Measurements from ENCODE around the gene TSPYL4. TPM values are rescaled to one million over a fixed set of nuclear protein-coding genes. Genes with fewer than 3 reads are reported as not detected.
"Not testable (repeated sequence)": the region's sequence is repeated elsewhere in the genome, so short reads cannot be mapped to it uniquely, and the experiment has no call there.

TSPYL4 gene
- total RNA-seq: 16.8 and 17.6 TPM in 2 replicates

GRCh38 chr6:116253505-116254296 lies at the start of gene TSPYL4:
Gene TSPYL4 (minus strand): TSS chr6:116254075. CDS start chr6:116254008, 67 bp downstream.
- intact Hi-C loops (cut with micrococcal nuclease): loop anchor here (1.0 to 10.0 kb wide), 13 partner anchors 15 to 1421 kb away; partner anchors contain the start of genes CALHM6, DCBLD1, GOPC and KPNA5

GRCh38 chr6:116301104-116301503 lies 47.2 kb upstream of the TSPYL4 start:
- intact Hi-C loops (cut with micrococcal nuclease): no loop called here

- intact Hi-C loops (cut with micrococcal nuclease): no loop called here
Observed at GRCh38 chr6:116300566-116300965, 46.7 kb upstream of the TSPYL4 start.

GRCh38 chr6:116298973-116299372 lies 45.1 kb upstream of the TSPYL4 start:
- intact Hi-C loops (cut with micrococcal nuclease): no loop called here

GRCh38 chr6:116298273-116298672 lies 44.4 kb upstream of the TSPYL4 start:
- intact Hi-C loops (cut with micrococcal nuclease): no loop called here

GRCh38 chr6:116292553-116292952 lies 38.7 kb upstream of the TSPYL4 start:
- intact Hi-C loops (cut with micrococcal nuclease): no loop called here

GRCh38 chr6:116291701-116292396 lies 38.0 kb upstream of the TSPYL4 start:
- intact Hi-C loops (cut with micrococcal nuclease): no loop called here

- intact Hi-C loops (cut with micrococcal nuclease): no loop called here
Observed at GRCh38 chr6:116290799-116291198, 36.9 kb upstream of the TSPYL4 start.

GRCh38 chr6:116289876-116290275 lies 36.0 kb upstream of the TSPYL4 start:
- intact Hi-C loops (cut with micrococcal nuclease): no loop called here

- intact Hi-C loops (cut with micrococcal nuclease): loop anchor here (1.0 to 2.0 kb wide), 6 partner anchors 71 to 358 kb away; no protein-coding TSS in a partner anchor
Observed at GRCh38 chr6:116287689-116288282, 33.9 kb upstream of the TSPYL4 start.

- intact Hi-C loops (cut with micrococcal nuclease): loop anchor here (1.0 to 2.0 kb wide), 6 partner anchors 70 to 358 kb away; no protein-coding TSS in a partner anchor
Observed at GRCh38 chr6:116286773-116287358, 33.0 kb upstream of the TSPYL4 start.

- intact Hi-C loops (cut with micrococcal nuclease): not testable (repeated sequence)
Observed at GRCh38 chr6:116284984-116285383, 31.1 kb upstream of the TSPYL4 start.

- intact Hi-C loops (cut with micrococcal nuclease): no loop called here
Observed at GRCh38 chr6:116283191-116283590, 29.3 kb upstream of the TSPYL4 start.

GRCh38 chr6:116282698-116283097 lies 28.8 kb upstream of the TSPYL4 start:
- intact Hi-C loops (cut with micrococcal nuclease): no loop called here

- intact Hi-C loops (cut with micrococcal nuclease): loop anchor here (1.0 kb wide), 2 partner anchors 180 to 181 kb away; no protein-coding TSS in a partner anchor
Observed at GRCh38 chr6:116280933-116281316, 27.1 kb upstream of the TSPYL4 start.

- intact Hi-C loops (cut with micrococcal nuclease): loop anchor here (1.0 kb wide), 2 partner anchors 179 to 182 kb away; no protein-coding TSS in a partner anchor
Observed at GRCh38 chr6:116280161-116280932, 26.5 kb upstream of the TSPYL4 start.

- intact Hi-C loops (cut with micrococcal nuclease): loop anchor here (1.0 to 5.0 kb wide), 9 partner anchors 11 to 402 kb away; partner anchors contain the start of genes DSE, KPNA5, RWDD1 and TSPYL4
Observed at GRCh38 chr6:116279232-116280160, 25.6 kb upstream of the TSPYL4 start, which contains the start of gene TSPYL1. Gene TSPYL1 (minus strand): TSS chr6:116279930. CDS start chr6:116279830, 100 bp downstream.

GRCh38 chr6:116278854-116279231 lies 25.0 kb upstream of the TSPYL4 start:
- intact Hi-C loops (cut with micrococcal nuclease): loop anchor here (1.0 to 5.0 kb wide), 7 partner anchors 11 to 402 kb away; partner anchors contain the start of genes DSE, KPNA5, RWDD1 and TSPYL4

GRCh38 chr6:116278481-116278829 lies 24.6 kb upstream of the TSPYL4 start:
- intact Hi-C loops (cut with micrococcal nuclease): loop anchor here (5.0 kb wide), 1 partner anchor 94 kb away; the partner anchor contains the start of gene DSE
